ENCODE results near the gene PLXDC1.
"Not testable (repeated sequence)": the region's sequence is repeated elsewhere in the genome, so short reads cannot be mapped to it uniquely, and the experiment has no call there.

Gene PLXDC1

DNA sequence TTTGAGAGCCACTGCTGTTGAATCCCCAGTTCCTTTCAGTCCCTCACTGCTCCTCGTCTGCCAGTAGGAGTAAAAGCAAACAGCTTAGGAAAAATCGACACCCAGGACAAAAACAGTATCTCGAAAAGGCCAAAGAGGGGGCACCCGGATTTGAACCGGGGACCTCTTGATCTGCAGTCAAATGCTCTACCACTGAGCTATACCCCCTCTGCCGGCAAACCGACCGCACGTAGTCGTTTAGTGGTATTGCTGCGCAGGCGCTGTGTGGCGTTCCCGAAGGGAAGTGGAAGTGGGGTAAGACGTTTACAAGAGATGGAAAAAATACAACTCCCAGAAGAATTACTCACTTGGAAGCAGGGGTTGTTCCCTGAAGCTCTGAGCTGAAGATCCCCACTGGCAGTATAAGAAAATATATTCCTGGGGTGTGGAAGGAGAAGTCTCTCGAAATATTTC is 2.2 kb upstream of the PLXDC1 start:
- DNase-seq (ENCODE audit: low read depth), result peak; percentile 84

DNA sequence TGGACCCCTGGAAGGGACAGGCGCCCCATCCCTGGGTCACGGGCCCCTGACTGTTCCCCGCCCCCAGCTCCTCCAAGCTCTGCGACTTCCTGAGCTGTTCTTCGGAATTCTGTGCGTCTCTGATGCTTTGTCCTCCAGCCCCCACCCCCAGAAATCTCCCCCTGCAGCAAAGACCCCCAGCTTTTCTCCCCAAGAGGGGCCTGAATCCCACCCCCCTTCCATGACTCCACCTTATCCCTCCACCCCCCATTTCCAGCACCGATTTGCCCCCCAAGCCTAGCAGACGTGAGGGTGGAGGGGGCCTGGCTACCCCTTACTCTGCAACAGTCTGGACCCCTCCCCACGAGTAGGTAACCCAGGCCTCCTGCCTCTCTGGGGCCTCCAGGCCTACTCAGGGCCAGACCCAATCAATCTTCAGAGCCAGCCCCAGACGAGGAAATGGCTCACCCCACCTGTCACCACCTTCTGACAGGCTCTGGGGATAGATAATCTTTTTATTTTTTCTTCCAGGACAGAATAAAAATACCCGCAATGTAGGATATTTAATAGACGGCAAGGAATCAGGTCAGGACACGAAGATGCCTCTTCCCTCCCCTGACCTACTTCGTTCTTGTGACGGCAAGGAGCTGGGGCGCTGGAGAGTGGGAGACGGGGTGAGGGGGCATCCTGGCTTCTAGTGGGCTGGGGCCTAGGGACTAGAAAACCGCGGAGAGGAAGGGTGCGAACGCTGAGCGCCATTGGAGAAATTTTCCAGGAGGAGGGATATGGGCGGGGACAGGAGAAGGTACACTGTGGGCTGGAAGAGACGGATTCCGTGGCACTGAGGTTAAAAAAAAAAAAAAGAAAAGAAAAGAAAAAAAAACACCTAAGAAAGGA is 744 bp upstream of the PLXDC1 start:
- DNase-seq (ENCODE audit: low read depth), result no peak

DNA sequence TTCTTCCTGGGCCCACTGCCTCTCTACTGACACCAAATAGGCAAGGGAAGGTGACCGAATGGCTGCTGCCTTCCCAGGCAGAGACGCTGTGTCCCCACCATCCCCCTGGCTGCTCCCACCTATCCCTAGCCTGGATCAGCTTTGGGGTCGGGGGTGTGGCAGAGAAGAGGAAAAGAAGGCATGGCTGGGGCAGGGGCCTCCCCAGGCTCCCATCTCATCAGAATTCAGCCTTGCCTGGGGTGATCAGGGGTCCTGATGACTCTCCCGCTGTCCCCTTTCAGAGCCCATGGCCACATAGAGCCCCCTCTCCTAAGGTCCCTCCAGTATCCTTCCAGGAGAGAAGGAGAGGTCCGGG is 665 bp downstream of the PLXDC1 start:
- no peak for DNase-seq (ENCODE audit: low read depth)

DNA sequence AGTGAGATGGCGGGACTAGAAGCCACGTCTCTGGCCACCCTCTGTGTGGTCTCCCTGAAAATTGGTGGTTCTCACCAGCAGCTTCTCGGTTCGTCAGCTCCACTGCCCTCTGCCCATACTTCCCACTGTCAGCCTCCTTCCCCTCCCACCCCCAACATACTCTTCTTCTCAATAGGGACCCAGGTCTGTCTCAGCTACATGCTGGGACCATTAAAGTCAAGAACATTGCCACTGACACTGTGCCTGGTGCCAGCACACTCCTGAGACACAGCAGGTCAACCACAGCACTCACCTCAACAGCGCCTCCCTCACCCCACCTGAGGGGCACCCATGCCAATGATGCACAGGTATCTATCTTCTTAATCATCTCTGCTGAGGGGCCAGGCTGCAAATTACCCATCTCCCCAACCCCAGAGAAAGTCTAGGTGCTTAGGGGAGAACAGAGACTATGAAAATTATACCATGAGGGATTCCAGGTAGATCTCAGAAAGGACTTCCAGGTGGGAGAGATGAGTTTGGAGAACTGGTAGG is 1.3 kb downstream of the PLXDC1 start:
- DNase-seq (ENCODE audit: low read depth), result no peak

DNA sequence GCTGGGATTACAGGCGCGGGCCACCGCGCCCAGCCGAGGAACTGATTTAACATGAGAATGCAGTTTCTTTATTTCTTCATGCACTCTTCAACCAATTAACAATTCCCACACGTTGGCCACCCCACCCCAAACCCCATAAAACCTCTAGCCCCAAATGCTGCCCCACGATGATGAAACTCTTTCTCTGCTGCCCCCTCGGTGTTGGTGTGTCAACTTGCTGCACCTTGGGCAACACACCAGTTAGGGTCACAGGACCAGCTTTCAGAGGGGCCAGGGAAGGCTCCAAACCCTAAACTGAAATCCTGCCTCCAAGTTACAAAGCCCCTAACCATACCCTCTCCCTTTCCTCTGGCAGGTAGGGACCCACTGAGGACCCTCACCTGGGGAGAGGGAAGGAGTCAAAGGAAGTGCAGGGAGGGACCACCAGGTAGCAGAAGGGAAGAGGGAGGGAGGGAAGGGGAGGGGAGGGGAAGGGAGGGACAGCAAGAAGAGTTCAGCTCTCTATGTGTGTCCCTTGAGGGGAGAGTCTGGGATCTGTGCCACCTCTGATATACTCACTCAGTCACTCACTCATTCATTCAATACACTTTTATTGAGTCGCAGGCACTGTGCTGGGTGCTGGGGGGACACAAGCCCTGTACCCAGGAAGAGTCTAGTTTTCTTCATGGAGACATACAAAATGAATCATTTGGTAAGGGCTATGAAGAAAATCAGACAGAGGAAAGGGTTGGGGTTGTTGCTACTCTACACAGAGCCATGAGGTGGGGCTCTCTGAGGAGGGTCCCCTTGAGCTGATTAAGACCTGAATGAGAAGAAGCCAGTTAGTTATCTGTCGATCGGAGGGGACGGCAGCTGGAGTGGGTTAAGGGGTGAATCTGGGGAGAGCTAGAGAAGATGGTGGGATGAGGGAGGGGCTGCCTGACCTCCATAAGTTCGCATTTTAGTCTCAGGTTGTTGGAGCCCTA is 3.9 kb downstream of the PLXDC1 start:
- no peak for DNase-seq (ENCODE audit: low read depth)

DNA sequence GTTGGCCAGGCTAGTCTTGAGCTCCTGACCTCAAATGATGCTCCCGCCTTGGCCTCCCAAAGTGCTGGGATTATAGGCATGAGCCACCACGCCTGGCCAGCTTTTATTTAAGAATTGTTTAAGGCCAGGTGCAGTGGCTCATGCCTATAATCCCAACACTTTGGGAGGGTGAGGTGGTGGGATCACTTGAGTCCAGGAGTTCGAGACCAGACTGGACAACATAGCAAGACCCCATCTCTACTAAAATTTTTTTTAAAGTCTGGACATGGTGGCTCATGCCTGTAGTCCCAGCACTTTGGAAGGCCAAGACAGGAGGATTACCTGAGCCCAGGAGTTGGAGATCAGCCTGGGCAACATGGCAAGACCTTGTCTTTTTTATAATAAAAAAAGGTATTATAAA is 5.2 kb downstream of the PLXDC1 start:
- DNase-seq (ENCODE audit: low read depth), result no peak

DNA sequence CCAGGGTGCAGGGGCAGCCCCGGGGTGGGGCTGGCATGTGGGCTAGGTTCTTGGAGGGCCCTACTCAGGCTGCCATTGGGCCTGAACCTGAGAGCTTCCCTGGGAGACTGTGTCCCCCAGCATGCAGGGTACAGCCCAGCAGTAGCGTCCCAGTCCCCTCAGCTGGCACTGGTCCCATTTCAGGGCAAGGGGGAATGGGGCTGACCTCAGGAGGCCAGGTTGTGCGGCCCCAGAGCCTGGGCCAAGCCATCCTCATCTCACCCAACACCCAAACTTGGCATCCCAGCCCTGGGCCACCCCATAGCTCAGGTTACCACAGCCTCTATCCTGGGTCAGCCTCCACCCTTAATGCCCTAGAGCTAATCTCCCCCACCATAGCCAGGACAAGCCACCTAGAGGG is 6.3 kb downstream of the PLXDC1 start:
- DNase-seq (ENCODE audit: low read depth), result no peak

GRCh38 chr17:39144416-39144840 is 7.0 kb downstream of the PLXDC1 start:
- peak; percentile 37 for DNase-seq (ENCODE audit: low read depth)

DNA sequence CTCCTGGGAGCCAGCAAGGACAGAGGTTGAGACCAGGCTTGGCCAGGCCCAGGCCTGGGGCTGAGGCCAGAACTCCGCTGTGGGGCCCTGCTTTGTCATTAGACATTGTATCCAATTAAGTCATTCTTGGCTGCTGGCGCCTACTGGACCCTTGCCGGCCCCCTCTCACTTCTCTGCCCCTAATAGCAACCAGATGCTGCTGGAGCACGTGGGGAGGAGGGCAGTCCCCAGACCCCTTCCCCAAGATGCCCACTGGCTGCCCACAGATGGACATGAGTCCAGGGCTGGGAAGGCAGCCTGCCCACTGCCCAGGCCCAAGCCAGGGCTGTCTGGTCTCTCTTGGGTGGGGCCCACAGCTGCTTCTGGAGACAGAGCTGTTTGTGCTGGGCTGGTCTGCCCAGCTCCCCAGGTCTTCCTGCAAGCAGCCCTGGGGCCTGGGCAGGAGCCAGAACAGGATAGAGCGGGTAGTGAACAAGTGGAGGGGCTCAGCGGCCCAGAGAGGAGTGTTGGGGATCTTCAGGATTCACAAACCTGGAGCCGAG is 7.8 kb downstream of the PLXDC1 start:
- no peak for DNase-seq (ENCODE audit: low read depth)

GRCh38 chr17:39141915-39142664 is 9.3 kb downstream of the PLXDC1 start:
- no peak for DNase-seq (ENCODE audit: low read depth)

- DNase-seq (ENCODE audit: low read depth), result no peak
These were observed 10.1 kb downstream of the PLXDC1 start for GRCh38 chr17:39141294-39141693.

GRCh38 chr17:39139561-39139960 is 11.9 kb downstream of the PLXDC1 start:
- no peak for DNase-seq (ENCODE audit: low read depth)

GRCh38 chr17:39139161-39139511 is 12.3 kb downstream of the PLXDC1 start:
- DNase-seq (ENCODE audit: low read depth), result peak; percentile 64

- DNase-seq (ENCODE audit: low read depth), result no peak
These were observed 12.8 kb downstream of the PLXDC1 start for GRCh38 chr17:39138431-39139160.

- DNase-seq (ENCODE audit: low read depth), result no peak
These were observed 16.6 kb downstream of the PLXDC1 start for GRCh38 chr17:39134878-39135277.

GRCh38 chr17:39132192-39132610 is 19.2 kb downstream of the PLXDC1 start:
- DNase-seq (ENCODE audit: low read depth), result peak; percentile 88

- DNase-seq (ENCODE audit: low read depth), result no peak
These were observed 19.8 kb downstream of the PLXDC1 start for GRCh38 chr17:39131616-39132015.

DNA sequence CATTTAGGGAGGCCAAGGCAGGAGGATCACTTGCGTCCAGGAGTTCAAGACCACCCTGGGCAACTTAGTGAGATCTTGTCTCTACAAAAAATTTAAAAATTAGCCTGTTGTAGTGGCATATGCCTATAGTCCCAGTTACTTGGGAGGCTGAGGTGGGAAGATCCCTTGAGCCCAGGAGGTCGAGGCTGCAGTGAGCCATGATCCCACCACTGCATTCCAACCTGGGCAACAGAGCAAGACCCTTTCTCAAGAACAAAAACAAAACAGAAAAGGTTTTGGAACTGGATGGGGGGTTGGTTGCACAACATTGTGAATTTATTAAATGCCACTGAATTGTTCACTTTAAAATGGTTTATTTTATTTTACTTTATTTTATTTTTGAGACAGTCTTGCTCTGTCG is 21.2 kb downstream of the PLXDC1 start:
- no peak for DNase-seq (ENCODE audit: low read depth)

DNA sequence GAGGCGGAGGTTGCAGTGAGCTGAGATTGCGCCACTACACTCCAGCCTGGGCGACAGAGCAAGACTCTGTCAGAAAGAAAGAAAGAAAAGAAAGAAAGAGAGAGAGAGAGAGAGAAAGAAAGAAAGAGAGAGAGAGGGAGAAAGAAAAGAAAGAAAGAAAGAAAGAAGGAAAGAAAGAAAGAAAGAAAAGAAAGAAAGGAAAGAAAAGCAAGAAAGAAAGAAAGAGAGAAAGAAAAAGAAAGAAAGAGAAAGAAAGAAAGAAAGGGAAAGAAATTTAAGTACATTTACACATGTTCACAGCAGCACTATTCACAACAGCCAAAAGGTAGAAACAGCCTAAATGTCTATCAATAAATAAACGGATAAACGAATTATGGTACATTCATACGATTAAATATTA is 21.9 kb downstream of the PLXDC1 start:
- DNase-seq (ENCODE audit: low read depth), result not testable (repeated sequence)

DNA sequence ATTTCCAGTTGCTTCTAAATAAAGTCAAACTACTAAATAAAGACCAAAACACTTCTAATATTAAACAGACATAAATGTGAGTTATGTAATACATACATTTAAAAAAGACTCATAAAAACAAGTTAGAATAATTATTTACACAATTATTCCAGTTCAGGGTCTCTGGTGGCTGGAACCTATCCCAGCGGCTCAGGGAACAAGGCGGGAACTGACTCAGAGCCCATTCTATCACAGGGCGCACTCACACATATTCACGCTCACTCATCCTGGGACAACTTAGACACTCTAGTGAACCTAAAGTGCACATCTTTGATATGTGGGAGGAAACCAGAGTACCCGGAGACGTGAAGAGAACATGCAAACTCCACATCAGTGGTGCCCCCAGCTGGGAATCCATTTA is 25.0 kb downstream of the PLXDC1 start:
- DNase-seq (ENCODE audit: low read depth), result no peak
